GM23248 (cell line): ENCODE measurements around the gene PDZD7.

ENCODE experiments used
- EZH2 ChIP-seq: fragments of 200-600 bp; sonication (generic); IDR thresholded peaks from 2 replicates; pipeline ENCODE4 v1.6.1; 2018; ENCODE audit warnings: antibody characterized with exemption, mild to moderate bottlenecking; ENCODE audit not compliant: insufficient read depth, poor library complexity, severe bottlenecking
- EZH2phosphoT487 ChIP-seq: fragments of 200-600 bp; sonication (generic); IDR thresholded peaks from 2 replicates; pipeline ENCODE4 v1.6.1; 2018; ENCODE audit warnings: antibody characterized with exemption, moderate library complexity, mild to moderate bottlenecking, low read depth; ENCODE audit not compliant: insufficient read depth

GRCh38 chr10:100970914-100971811, 59.8 kb downstream of the PDZD7 start:
- TF ChIP-seq EZH2phosphoT487, result no peak
- no peak for TF ChIP-seq EZH2
